HG03521 (cell line): Measurements from ENCODE around the gene MAST3.

Experiments used
- ATAC-seq: cut with Tn5 transposase; IDR thresholded peaks from one replicate; pipeline ENCODE4 v1.9.1; 2021; ENCODE audit warnings: mild to moderate bottlenecking, moderate library complexity; ENCODE audit not compliant: unreplicated experiment

The MAST3 gene

GRCh38 chr19:18110609-18111232, 13.1 kb downstream of the MAST3 start:
- no peak for ATAC-seq

- ATAC-seq, result no peak
Observed at GRCh38 chr19:18112989-18113478, 15.5 kb downstream of the MAST3 start.

GRCh38 chr19:18113827-18114226, 16.2 kb downstream of the MAST3 start:
- no peak for ATAC-seq

GRCh38 chr19:18114483-18114882, 16.9 kb downstream of the MAST3 start:
- ATAC-seq, result no peak

GRCh38 chr19:18117364-18117691, 19.8 kb downstream of the MAST3 start:
- ATAC-seq, result no peak

- peak; percentile 84 for ATAC-seq
Observed at GRCh38 chr19:18117692-18118378, 20.3 kb downstream of the MAST3 start.

GRCh38 chr19:18118420-18119012, 20.9 kb downstream of the MAST3 start:
- ATAC-seq, result no peak

- ATAC-seq, result no peak
Observed at GRCh38 chr19:18119013-18119716, 21.6 kb downstream of the MAST3 start.

GRCh38 chr19:18119717-18120105, 22.1 kb downstream of the MAST3 start:
- ATAC-seq, result no peak

- no peak for ATAC-seq
Observed at GRCh38 chr19:18120127-18120526, 22.5 kb downstream of the MAST3 start.

GRCh38 chr19:18121166-18121565, 23.6 kb downstream of the MAST3 start:
- no peak for ATAC-seq

GRCh38 chr19:18122424-18122823, 24.8 kb downstream of the MAST3 start:
- ATAC-seq, result no peak

GRCh38 chr19:18122860-18123795, 25.6 kb downstream of the MAST3 start:
- no peak for ATAC-seq

- no peak for ATAC-seq
Observed at GRCh38 chr19:18123819-18124218, 26.2 kb downstream of the MAST3 start.

GRCh38 chr19:18126097-18126496, 28.5 kb downstream of the MAST3 start:
- no peak for ATAC-seq

GRCh38 chr19:18128044-18128443, 30.5 kb downstream of the MAST3 start:
- ATAC-seq, result no peak

GRCh38 chr19:18128805-18129204, 31.2 kb downstream of the MAST3 start:
- ATAC-seq, result no peak

- ATAC-seq, result no peak
Observed at GRCh38 chr19:18130523-18131242, 33.1 kb downstream of the MAST3 start.

- no peak for ATAC-seq
Observed at GRCh38 chr19:18131841-18132596, 34.4 kb downstream of the MAST3 start.
